Measurements from ENCODE around the gene SLC34A3.
A peak's percentile ranks its signal among the peaks of the same experiment; 100 is the strongest.

- TF ChIP-seq POLR2AphosphoS5 (IDR thresholded peaks at IDR 0.05; ENCODE audit: low read depth, low read length) (no peak), POLR2A (IDR thresholded peaks at IDR 0.05; ENCODE audit: low read depth, low read length) (no peak), TAF1 (IDR thresholded peaks at IDR 0.05; ENCODE audit: low read depth, low read length) (no peak), SPI1 (IDR thresholded peaks at IDR 0.05; ENCODE audit: low read depth, low read length) (0 out of 2 replicates have a peak, but pooled peaks have one; percentile 18)
Measured at GRCh38 chr9:137234758-137235423, 4.2 kb downstream of the SLC34A3 start.

Measured in GM12891 (cell line).